Mesenchymal stem cell (in vitro differentiated cells and primary cell): ENCODE measurements around the gene SSH3.
A peak's percentile ranks its signal among the peaks of the same experiment; 100 is the strongest.

ENCODE experiments used
- DNase-seq: peaks from one replicate; pipeline ENCODE4 v3.0.0-alpha.2; 2013
- H2AFZ ChIP-seq: one replicate; pipeline ENCODE4 v1.6.1; 2013; ENCODE audit warnings: low read depth, mild to moderate bottlenecking, control low read depth, inconsistent platforms, low read length, moderate library complexity
- H2AK5ac ChIP-seq: 2 replicates; pipeline ENCODE4 v1.6.1; 2013; ENCODE audit warnings: low read length, moderate library complexity, mild to moderate bottlenecking, inconsistent platforms; ENCODE audit not compliant: severe bottlenecking
- H2BK120ac ChIP-seq: one replicate; pipeline ENCODE4 v1.6.1; 2013; ENCODE audit warnings: low read depth, mild to moderate bottlenecking, inconsistent platforms, low read length, moderate library complexity
- H2BK12ac ChIP-seq, 2 experiments: one replicate each; pipeline ENCODE4 v1.6.1; 2013; ENCODE audit warnings: inconsistent platforms in 2 of 2, low read length in 2 of 2, mild to moderate bottlenecking in 2 of 2, moderate library complexity in 2 of 2, control low read depth in 1 of 2
- H2BK15ac ChIP-seq: one replicate; pipeline ENCODE4 v1.6.1; 2013; ENCODE audit warnings: mild to moderate bottlenecking, low read depth, inconsistent platforms; ENCODE audit not compliant: poor library complexity, severe bottlenecking
- H2BK5ac ChIP-seq: 2 replicates; pipeline ENCODE4 v1.6.1; 2013; ENCODE audit warnings: low read depth, mild to moderate bottlenecking, low read length, control low read depth, inconsistent platforms; ENCODE audit not compliant: poor library complexity, severe bottlenecking
- H3K14ac ChIP-seq, 2 experiments: one replicate each; pipeline ENCODE4 v1.6.1; 2013; ENCODE audit warnings: inconsistent platforms in 2 of 2, low read length in 2 of 2, control low read depth in 1 of 2, mild to moderate bottlenecking in 1 of 2, moderate library complexity in 1 of 2
- H3K18ac ChIP-seq, 2 experiments: one replicate each; pipeline ENCODE4 v1.6.1; 2013; ENCODE audit warnings: inconsistent platforms in 2 of 2, low read length in 2 of 2, control low read depth in 1 of 2, low read depth in 1 of 2, mild to moderate bottlenecking in 1 of 2
- H3K23ac ChIP-seq, 2 experiments: one replicate each; pipeline ENCODE4 v1.6.1; 2013; ENCODE audit warnings: inconsistent platforms in 2 of 2, low read length in 2 of 2, mild to moderate bottlenecking in 2 of 2, moderate library complexity in 2 of 2, control low read depth in 1 of 2
- H3K27ac ChIP-seq: 2 replicates; pipeline ENCODE4 v1.5.1; 2013; ENCODE audit warnings: mild to moderate bottlenecking, moderate library complexity, low read length, control low read depth, inconsistent platforms; ENCODE audit not compliant: poor library complexity, severe bottlenecking
- H3K27me3 ChIP-seq, 2 experiments: 2 replicates each; pipeline versions ENCODE4 v1.6.1 to v1.7.0; 2013; ENCODE audit warnings: low read length in 2 of 2, mild to moderate bottlenecking in 2 of 2, moderate library complexity in 2 of 2, control low read depth in 1 of 2, inconsistent platforms in 1 of 2; ENCODE audit not compliant: control insufficient read depth in 1 of 2, insufficient read depth in 1 of 2
- H3K36me3 ChIP-seq, 2 experiments: 2 replicates each; pipeline versions ENCODE4 v1.6.1 to v1.7.0; 2013; ENCODE audit warnings: low read length in 2 of 2, control low read depth in 1 of 2, inconsistent platforms in 1 of 2, low read depth in 1 of 2, mild to moderate bottlenecking in 1 of 2; ENCODE audit not compliant: insufficient read depth in 2 of 2, control insufficient read depth in 1 of 2
- H3K4ac ChIP-seq, 2 experiments: one replicate each; pipeline ENCODE4 v1.6.1; 2013; ENCODE audit warnings: inconsistent platforms in 2 of 2, low read length in 2 of 2, mild to moderate bottlenecking in 2 of 2, moderate library complexity in 2 of 2, control low read depth in 1 of 2, low read depth in 1 of 2
- H3K4me1 ChIP-seq: 2 replicates; pipeline ENCODE4 v1.6.1; 2013; ENCODE audit warnings: low read depth, low read length, control low read depth; ENCODE audit not compliant: control insufficient read depth, insufficient read depth
- H3K4me2 ChIP-seq: 2 replicates; pipeline ENCODE4 v1.6.1; 2013; ENCODE audit warnings: low read length, mild to moderate bottlenecking, inconsistent platforms; ENCODE audit not compliant: poor library complexity, severe bottlenecking
- H3K4me3 ChIP-seq, 2 experiments: 2 replicates each; pipeline versions ENCODE4 v1.5.1 to v1.7.0; 2013; ENCODE audit warnings: low read length in 2 of 2, mild to moderate bottlenecking in 2 of 2, control low read depth in 1 of 2, low read depth in 1 of 2; ENCODE audit not compliant: insufficient read depth in 1 of 2
- H3K79me1 ChIP-seq: replicated peaks from 2 replicates; pipeline ENCODE4 v1.6.1; 2013; ENCODE audit warnings: mild to moderate bottlenecking, control low read depth, low read length, inconsistent platforms; ENCODE audit not compliant: poor library complexity, severe bottlenecking
- H3K9ac ChIP-seq: 2 replicates; pipeline ENCODE4 v1.7.0; 2013; ENCODE audit warnings: mild to moderate bottlenecking, low read length, moderate library complexity
- H3K9me3 ChIP-seq: 2 replicates; pipeline ENCODE4 v1.7.0; 2013; ENCODE audit warnings: mild to moderate bottlenecking, low read length; ENCODE audit not compliant: control insufficient read depth
- H4K8ac ChIP-seq: one replicate; pipeline ENCODE4 v1.6.1; 2013; ENCODE audit warnings: inconsistent platforms, mild to moderate bottlenecking, low read length, moderate library complexity
- H4K91ac ChIP-seq: one replicate; pipeline ENCODE4 v1.6.1; 2013; ENCODE audit warnings: mild to moderate bottlenecking, low read length, inconsistent platforms
- WGBS: methylation state at CpG from one replicate; pipeline ENCODE4 v1.1.7; 2013; ENCODE audit warnings: mixed read lengths; 5-methylcytosine and 5-hydroxymethylcytosine counted together

SSH3 gene

DNA sequence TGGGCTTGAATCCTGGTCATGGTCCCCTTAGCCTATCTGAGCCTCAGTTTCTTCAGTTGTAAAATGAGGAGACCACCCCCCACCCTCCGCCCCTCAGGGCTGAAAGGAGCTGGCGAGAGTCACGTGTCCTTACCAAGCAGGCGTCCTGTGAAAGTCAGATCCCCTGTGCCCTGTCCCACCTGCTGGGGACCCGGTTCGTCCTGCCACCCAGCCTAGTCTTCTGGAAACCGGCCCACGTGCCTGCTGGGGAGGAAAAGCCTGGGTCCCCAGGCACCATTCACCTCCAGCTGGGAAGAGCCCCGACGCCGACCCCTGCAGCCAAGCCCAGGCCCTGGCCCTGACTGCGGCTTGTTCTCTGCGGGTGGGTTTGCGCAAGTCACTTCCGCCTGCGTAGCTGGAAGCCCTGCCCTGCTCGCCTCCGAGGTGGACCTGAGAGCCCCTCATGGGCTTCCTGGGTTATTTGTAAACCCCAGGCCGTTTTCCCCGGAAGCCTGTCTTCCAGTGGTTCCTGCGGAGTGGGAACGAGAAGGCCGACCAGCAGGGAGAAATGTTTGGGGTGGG, 679 bp upstream of the SSH3 start:
- peak overlapping the region; percentile 42 to 66 for H3K4ac ChIP-seq
- H2BK12ac ChIP-seq = peak overlapping the region in 1 of 2 experiments; percentile 77
- peak overlapping the region; percentile 1 for H4K91ac ChIP-seq
- peaks cover 50 to 51% of the 10 kb centered on the region in 2 experiments for H3K36me3 ChIP-seq
- peak; percentile 64 for DNase-seq
- no peak overlapping the region for H2AFZ ChIP-seq
- peak overlapping the region; percentile 86 to 90 for H3K4me3 ChIP-seq
- H2BK5ac ChIP-seq = no peak overlapping the region
- H3K9ac ChIP-seq = peak overlapping the region; percentile 82
- H3K79me1 ChIP-seq = peaks cover 31% of the 10 kb centered on the region
- H2BK15ac ChIP-seq = peak overlapping the region; percentile 38
- H3K23ac ChIP-seq = peak overlapping the region in 1 of 2 experiments; percentile 34
- H2AK5ac ChIP-seq = no peak overlapping the region
- H3K27ac ChIP-seq = peak overlapping the region; percentile 37
- H3K4me2 ChIP-seq = peak overlapping the region; percentile 88
- H2BK120ac ChIP-seq = no peak overlapping the region
- WGBS = 22% methylated on average over 22 of the region's 23 CpGs
- H3K9me3 ChIP-seq = no peaks in the 10 kb centered on the region
- H3K4me1 ChIP-seq = peaks cover 35% of the 10 kb centered on the region
- H3K14ac ChIP-seq = peak overlapping the region in 1 of 2 experiments; percentile 90
- peak overlapping the region; percentile 83 for H4K8ac ChIP-seq
- no peaks in the 10 kb centered on the region for H3K27me3 ChIP-seq
- peak overlapping the region; percentile 26 to 29 for H3K18ac ChIP-seq

DNA sequence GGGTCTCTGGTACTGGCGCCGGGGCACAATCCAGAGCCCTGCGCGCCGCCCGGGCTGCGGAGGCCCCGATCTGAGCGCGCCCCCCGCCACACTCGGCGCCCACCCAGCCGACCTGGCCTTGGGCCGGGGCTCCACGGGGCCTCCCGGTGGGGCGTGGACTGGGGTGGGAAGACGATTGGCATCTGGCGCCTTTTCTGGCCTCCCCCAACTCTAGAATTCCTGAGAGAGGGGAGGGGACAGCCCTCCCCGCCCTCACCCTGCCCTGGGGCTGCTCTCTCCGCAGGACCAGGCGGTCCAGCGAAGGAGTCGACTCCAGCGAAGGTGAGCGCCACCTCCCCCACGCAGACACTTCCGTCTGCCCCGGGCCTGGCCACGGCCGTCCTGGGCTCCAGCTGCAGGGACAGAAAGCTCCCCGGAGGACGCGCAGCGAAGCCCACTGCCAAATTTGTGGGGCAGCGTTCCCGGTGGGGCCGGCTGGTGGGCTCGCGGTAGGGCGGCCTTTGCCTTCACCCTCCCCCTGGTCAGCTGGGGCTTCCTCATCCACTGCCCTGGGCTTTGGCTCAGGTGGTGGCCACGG, 593 bp downstream of the SSH3 start:
- no peaks in the 10 kb centered on the region for H3K27me3 ChIP-seq
- peak overlapping the region; percentile 68 for H2BK120ac ChIP-seq
- WGBS = 9% methylated on average over 35 of the region's 43 CpGs
- peaks cover 28% of the 10 kb centered on the region for H3K79me1 ChIP-seq
- peak overlapping the region; percentile 88 for H3K4me2 ChIP-seq
- H2AFZ ChIP-seq = no peak overlapping the region
- peak overlapping the region; percentile 92 for H2BK15ac ChIP-seq
- H2BK12ac ChIP-seq = peak overlapping the region; percentile 29 to 83
- no peak for DNase-seq
- H3K27ac ChIP-seq = no peak overlapping the region
- H4K91ac ChIP-seq = peak overlapping the region; percentile 76
- peak overlapping the region; percentile 71 to 93 for H3K4ac ChIP-seq
- peak overlapping the region in 1 of 2 experiments; percentile 53 for H3K14ac ChIP-seq
- peak overlapping the region; percentile 86 to 90 for H3K4me3 ChIP-seq
- H3K23ac ChIP-seq = peak overlapping the region in 1 of 2 experiments; percentile 18
- H3K9ac ChIP-seq = peak overlapping the region; percentile 82
- H2AK5ac ChIP-seq = peak overlapping the region; percentile 33
- H3K36me3 ChIP-seq = peaks cover 40 to 56% of the 10 kb centered on the region in 2 experiments
- H2BK5ac ChIP-seq = peak overlapping the region; percentile 49
- no peaks in the 10 kb centered on the region for H3K9me3 ChIP-seq
- H4K8ac ChIP-seq = peak overlapping the region; percentile 83
- H3K4me1 ChIP-seq = peaks cover 35% of the 10 kb centered on the region
- H3K18ac ChIP-seq = peak overlapping the region; percentile 75 to 90

DNA sequence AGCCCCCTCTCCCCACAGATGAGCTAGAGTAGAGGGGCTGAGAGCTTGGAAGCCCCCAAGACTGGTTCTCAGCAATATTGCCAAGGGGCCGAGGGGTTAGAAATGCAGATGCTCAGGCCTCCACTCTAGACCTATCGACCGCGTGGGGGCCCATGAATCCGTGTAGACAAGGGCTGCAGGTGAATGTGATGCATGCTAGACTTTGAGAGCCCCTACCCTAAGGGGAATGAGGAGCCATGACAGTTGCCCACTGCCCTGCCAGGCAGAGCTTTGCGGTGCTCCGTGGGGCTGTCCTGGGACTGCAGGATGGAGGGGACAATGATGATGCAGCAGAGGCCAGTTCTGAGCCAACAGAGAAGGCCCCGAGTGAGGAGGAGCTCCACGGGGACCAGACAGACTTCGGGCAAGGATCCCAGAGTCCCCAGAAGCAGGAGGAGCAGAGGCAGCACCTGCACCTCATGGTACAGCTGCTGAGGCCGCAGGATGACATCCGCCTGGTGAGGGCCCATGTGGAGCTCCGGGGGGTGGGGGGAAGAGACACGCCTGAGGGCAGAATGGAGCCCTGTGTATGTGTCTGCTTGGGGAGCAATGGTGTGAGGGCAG, 1.3 kb downstream of the SSH3 start:
- Histone ChIP-seq H2BK120ac (no peak overlapping the region), H3K9ac (peak overlapping the region; percentile 82), H3K23ac (no peak overlapping the region), H3K9me3 (no peaks in the 10 kb centered on the region), H2BK15ac (peak overlapping the region; percentile 92), H3K79me1 (peaks cover 22% of the 10 kb centered on the region), H2AFZ (no peak overlapping the region), H3K27ac (no peak overlapping the region), H2BK5ac (no peak overlapping the region), H3K4me2 (peak overlapping the region; percentile 88), H3K4me3 (peak overlapping the region; percentile 86 to 90), H3K36me3 (peaks cover 39 to 56% of the 10 kb centered on the region in 2 experiments), H2BK12ac (no peak overlapping the region), H3K18ac (no peak overlapping the region), H3K4ac (peak overlapping the region in 1 of 2 experiments; percentile 93), H4K91ac (no peak overlapping the region), H3K4me1 (peaks cover 35% of the 10 kb centered on the region), H2AK5ac (peak overlapping the region; percentile 33), H3K27me3 (no peaks in the 10 kb centered on the region), H3K14ac (no peak overlapping the region), H4K8ac (peak overlapping the region; percentile 83)
- no peak for DNase-seq
- WGBS = 88% methylated on average over 14 of the region's 14 CpGs
